ENCODE results near the gene ARHGAP28. TPM values are rescaled to one million over a fixed set of nuclear protein-coding genes. Genes with fewer than 3 reads are reported as not detected.
A peak's percentile ranks its signal among the peaks of the same experiment; 100 is the strongest.

Gene ARHGAP28
- total RNA-seq, 1 experiment from 2014 or later, result 9.2 TPM

GRCh38 chr18:6942742-6943141, 213.2 kb downstream of the ARHGAP28 start:
- no CpG with 5 or more reads among the region's 3 CpGs for WGBS (ENCODE audit: extremely low coverage, insufficient read length, low lambda C conversion rate)
- Histone ChIP-seq H4K8ac (replicated peaks; ENCODE audit: insufficient read length, low read depth, low read length) (no peak overlapping the region), H3K79me1 (ENCODE audit: insufficient read depth, low read depth, low read length, poor library complexity, severe bottlenecking) (no peaks in the 10 kb centered on the region), H3K4ac (ENCODE audit: low read depth, low read length) (no peak overlapping the region), H2BK15ac (ENCODE audit: low read depth, low read length) (no peak overlapping the region), H2BK120ac (ENCODE audit: low read depth, low read length, poor library complexity, severe bottlenecking) (no peak overlapping the region), H2AFZ (ENCODE audit: low read length) (no peak overlapping the region), H2BK12ac (ENCODE audit: insufficient read length, low read depth, low read length) (no peak overlapping the region), H3K18ac (ENCODE audit: insufficient read length, low read depth, low read length) (no peak overlapping the region), H3T11ph (ENCODE audit: low read length) (no peak overlapping the region), H3K27ac (ENCODE audit: insufficient read length, low read depth, low read length) (no peak overlapping the region), H3K27me3 (ENCODE audit: insufficient read depth, low read length) (no peaks in the 10 kb centered on the region), H2BK5ac (ENCODE audit: insufficient read length, low read length) (no peak overlapping the region), H3K23me2 (ENCODE audit: insufficient read length, low read depth, low read length, poor library complexity, severe bottlenecking) (no peaks in the 10 kb centered on the region), H3K56ac (ENCODE audit: insufficient read length, low read depth, low read length) (peak overlapping the region; percentile 79), H4K20me1 (ENCODE audit: control insufficient read depth, insufficient read depth, insufficient read length) (no peaks in the 10 kb centered on the region), H2BK20ac (ENCODE audit: low read depth, low read length, poor library complexity, severe bottlenecking) (no peak overlapping the region), H3K4me2 (ENCODE audit: insufficient read depth, insufficient read length, low read length) (no peak overlapping the region), H3K9ac (ENCODE audit: extremely low read depth, insufficient read length, low read length) (no peak overlapping the region), H3K4me1 (ENCODE audit: insufficient read depth, low read length) (no peaks in the 10 kb centered on the region), H3K23ac (ENCODE audit: insufficient read length, low read depth, low read length) (no peak overlapping the region), H3K9me3 (ENCODE audit: control insufficient read depth, low read depth, low read length) (no peaks in the 10 kb centered on the region), H3K79me2 (ENCODE audit: insufficient read depth, low read length) (no peaks in the 10 kb centered on the region), H3K14ac (ENCODE audit: insufficient read depth, low read length) (no peak overlapping the region), H2AK5ac (ENCODE audit: insufficient read length, low read length) (no peak overlapping the region), H4K91ac (ENCODE audit: insufficient read length, low read depth, low read length) (no peak overlapping the region), H4K5ac (ENCODE audit: insufficient read length, low read depth, low read length) (no peak overlapping the region)
- Mint-ChIP-seq H3K36me3 (ENCODE audit: insufficient read depth in 1 of 3, low read depth in 3 of 3) (peaks cover 18 to 44% (median 28%) of the 10 kb centered on the region in 3 experiments), H3K4me3 (no peak overlapping the region), H3K4me1 (no peaks in the 10 kb centered on the region), H3K27me3 (ENCODE audit: low read depth) (no peaks in the 10 kb centered on the region; the same call in 1 of the 2 replicates), H3K9me3 (no peaks in the 10 kb centered on the region), H3K27ac (no peak overlapping the region)
- DNase-seq, result no peak
- TF ChIP-seq CTCF (conservative IDR thresholded peaks at IDR 0.05), result no peak
